ENCODE results near the gene PRRT1B. TPM values are rescaled to one million over a fixed set of nuclear protein-coding genes. Genes with fewer than 3 reads are reported as not detected.

Gene PRRT1B
- total RNA-seq, 6 experiments from 2014 or later = 0.25 to 7.3 (median 2.4) TPM

GRCh38 chr9:131500377-131500776 is 44.9 kb upstream of the PRRT1B start:
- no peak for DNase-seq
- 65% methylated on average over 11 of the region's 12 CpGs for WGBS (ENCODE audit: insufficient coverage, low coverage, low lambda C conversion rate, missing lambda C conversion rate)
- intact Hi-C loops (cut with DNase I) = no loop called here
- no peak for ATAC-seq
- H3K4me1 ChIP-seq = peaks cover 0 to 13% (median 4%) of the 10 kb centered on the region in 4 donors
- TF ChIP-seq POLR2A (IDR thresholded peaks at IDR 0.05) = no peak
- no peak for TF ChIP-seq CTCF (IDR thresholded peaks at IDR 0.05)
- no peaks in the 10 kb centered on the region for H3K9me3 ChIP-seq
- no peaks in the 10 kb centered on the region for H3K27me3 ChIP-seq
- no peak overlapping the region for H3K27ac ChIP-seq
- H3K4me3 ChIP-seq = no peak overlapping the region
- peaks cover 0 to 29% (median 15%) of the 10 kb centered on the region in 4 donors for H3K36me3 ChIP-seq

- no peak overlapping the region for H3K4me3 ChIP-seq
- 51% methylated on average over 3 of the region's 5 CpGs for WGBS (ENCODE audit: insufficient coverage, low coverage, low lambda C conversion rate, missing lambda C conversion rate)
- no peak overlapping the region for H3K27ac ChIP-seq
- no peaks in the 10 kb centered on the region for H3K9me3 ChIP-seq
- ATAC-seq = no peak
- no peak for TF ChIP-seq CTCF (IDR thresholded peaks at IDR 0.05)
- no peak for TF ChIP-seq POLR2A (IDR thresholded peaks at IDR 0.05)
- H3K4me1 ChIP-seq = peaks cover 0 to 17% (median 5%) of the 10 kb centered on the region in 4 donors
- H3K36me3 ChIP-seq = peaks cover 0 to 22% (median 10%) of the 10 kb centered on the region in 4 donors
- H3K27me3 ChIP-seq = no peaks in the 10 kb centered on the region
- DNase-seq = no peak
- intact Hi-C loops (cut with DNase I) = no loop called here
Observed at GRCh38 chr9:131500939-131501541, 44.3 kb upstream of the PRRT1B start.

- Histone ChIP-seq H3K9me3 (no peaks in the 10 kb centered on the region), H3K27me3 (no peaks in the 10 kb centered on the region), H3K36me3 (peaks cover 0 to 8% (median 0%) of the 10 kb centered on the region in 4 donors), H3K4me1 (peaks cover 0 to 19% (median 7%) of the 10 kb centered on the region in 4 donors), H3K27ac (peak within 1 kb of the TSS in 1 of 3 donors; percentile 64), H3K4me3 (peak within 1 kb of the TSS; percentile 95 to 100 (median 99))
- ATAC-seq (peak; percentile 92 to 95 (median 92)), DNase-seq (peak; percentile 89 to 91 (median 91))
- WGBS (ENCODE audit: insufficient coverage, low coverage, low lambda C conversion rate, missing lambda C conversion rate) = 0% methylated on average over 31 of the region's 83 CpGs
- TF ChIP-seq CTCF (IDR thresholded peaks at IDR 0.05) (no peak), POLR2A (IDR thresholded peaks at IDR 0.05) (peak; percentile 34)
- intact Hi-C loops (cut with DNase I) = no loop called here
Observed at GRCh38 chr9:131502781-131503625, 42.3 kb upstream of the PRRT1B start, which contains the start of gene POMT1. Gene POMT1 (plus strand): TSS chr9:131502918. CDS start chr9:131504219, 1,301 bp downstream.

GRCh38 chr9:131503626-131504465 is 41.5 kb upstream of the PRRT1B start:
- TF ChIP-seq POLR2A (IDR thresholded peaks at IDR 0.05) = no peak
- TF ChIP-seq CTCF (IDR thresholded peaks at IDR 0.05) = no peak
- 24% methylated on average over 29 of the region's 32 CpGs for WGBS (ENCODE audit: insufficient coverage, low coverage, low lambda C conversion rate, missing lambda C conversion rate)
- Histone ChIP-seq H3K9me3 (no peaks in the 10 kb centered on the region), H3K4me1 (peaks cover 0 to 19% (median 7%) of the 10 kb centered on the region in 4 donors), H3K27ac (no peak overlapping the region), H3K4me3 (peak overlapping the region; percentile 95 to 100 (median 99)), H3K36me3 (peaks cover 0 to 6% (median 0%) of the 10 kb centered on the region in 4 donors), H3K27me3 (no peaks in the 10 kb centered on the region)
- intact Hi-C loops (cut with DNase I) = no loop called here
- no peak for DNase-seq
- peak in 2 of 4 donors; percentile 6 to 22 for ATAC-seq

Measured in right lobe of liver (tissue), 6 donors.